ENCODE results near the gene MCCC2.

The MCCC2 gene

GRCh38 chr5:71684309-71684708 is 97.2 kb downstream of the MCCC2 start:
- no peak for TF ChIP-seq CTCF (IDR thresholded peaks at IDR 0.05; ENCODE audit: low read depth, low read length)
- DNase-seq (ENCODE audit: low read depth in 2 of 2), result no peak
- H3K4me3 ChIP-seq (replicated peaks in 1 of 2; ENCODE audit: low read depth in 2 of 2, low read length in 2 of 2), result no peak overlapping the region

- H3K4me3 ChIP-seq (replicated peaks in 1 of 2; ENCODE audit: low read depth in 2 of 2, low read length in 2 of 2), result no peak overlapping the region
- DNase-seq (ENCODE audit: low read depth in 2 of 2), result no peak
- no peak for TF ChIP-seq CTCF (IDR thresholded peaks at IDR 0.05; ENCODE audit: low read depth, low read length)
Observed at GRCh38 chr5:71693828-71694427, 106.8 kb downstream of the MCCC2 start.

GRCh38 chr5:71695071-71695470 is 107.9 kb downstream of the MCCC2 start:
- H3K4me3 ChIP-seq (replicated peaks in 1 of 2; ENCODE audit: low read depth in 2 of 2, low read length in 2 of 2), result no peak overlapping the region
- no peak for TF ChIP-seq CTCF (IDR thresholded peaks at IDR 0.05; ENCODE audit: low read depth, low read length)
- DNase-seq (ENCODE audit: low read depth in 2 of 2), result no peak

GRCh38 chr5:71695595-71695994 is 108.5 kb downstream of the MCCC2 start:
- DNase-seq (ENCODE audit: low read depth in 2 of 2), result no peak
- H3K4me3 ChIP-seq (replicated peaks in 1 of 2; ENCODE audit: low read depth in 2 of 2, low read length in 2 of 2), result no peak overlapping the region
- no peak for TF ChIP-seq CTCF (IDR thresholded peaks at IDR 0.05; ENCODE audit: low read depth, low read length)

GRCh38 chr5:71697967-71698366 is 110.8 kb downstream of the MCCC2 start:
- DNase-seq (ENCODE audit: low read depth in 2 of 2), result no peak
- H3K4me3 ChIP-seq (replicated peaks in 1 of 2; ENCODE audit: low read depth in 2 of 2, low read length in 2 of 2), result no peak overlapping the region
- peak; percentile 58 for TF ChIP-seq CTCF (IDR thresholded peaks at IDR 0.05; ENCODE audit: low read depth, low read length)

- no peak overlapping the region for H3K4me3 ChIP-seq (replicated peaks in 1 of 2; ENCODE audit: low read depth in 2 of 2, low read length in 2 of 2)
- DNase-seq (ENCODE audit: low read depth in 2 of 2), result no peak
- TF ChIP-seq CTCF (IDR thresholded peaks at IDR 0.05; ENCODE audit: low read depth, low read length), result no peak
Observed at GRCh38 chr5:71699233-71699632, 112.1 kb downstream of the MCCC2 start.

GRCh38 chr5:71699751-71700150 is 112.6 kb downstream of the MCCC2 start:
- DNase-seq (ENCODE audit: low read depth in 2 of 2), result no peak
- no peak for TF ChIP-seq CTCF (IDR thresholded peaks at IDR 0.05; ENCODE audit: low read depth, low read length)
- no peak overlapping the region for H3K4me3 ChIP-seq (replicated peaks in 1 of 2; ENCODE audit: low read depth in 2 of 2, low read length in 2 of 2)
